Activated CD4-positive, CD25-positive, alpha-beta regulatory T cell treated with anti-CD3 and anti-CD28 coated beads, Interleukin-2, amount 50 U/mL, for 24 hours (primary cell): ENCODE data around the gene DPH5.

Experiments
- ATAC-seq, 2 donors: fragments of 150-1000 bp; cut with Tn5 transposase; one replicate each; pipeline ENCODE4 v1.10.0; 2021; ENCODE audit warnings: mild to moderate bottlenecking in 1 of 2, moderate library complexity in 1 of 2

Gene DPH5

GRCh38 chr1:101030881-101031280 lies 5.3 kb upstream of the DPH5 start:
- no peak for ATAC-seq

GRCh38 chr1:101029184-101029583 lies 3.6 kb upstream of the DPH5 start:
- no peak for ATAC-seq

- ATAC-seq, result no peak
These were observed 2.9 kb upstream of the DPH5 start for GRCh38 chr1:101028466-101028865.

GRCh38 chr1:101027194-101027772 lies 1.7 kb upstream of the DPH5 start:
- ATAC-seq, result no peak

GRCh38 chr1:101026430-101026788 lies 825 bp upstream of the DPH5 start:
- no peak for ATAC-seq

GRCh38 chr1:101025283-101025656 lies 314 bp downstream of the DPH5 start:
- ATAC-seq, result peak; percentile 31 to 32

- no peak for ATAC-seq
These were observed 3.3 kb downstream of the DPH5 start for GRCh38 chr1:101022294-101022693.

GRCh38 chr1:101017448-101017847 lies 8.1 kb downstream of the DPH5 start:
- no peak for ATAC-seq

- no peak for ATAC-seq
These were observed 11.8 kb downstream of the DPH5 start for GRCh38 chr1:101013776-101014175.

- no peak for ATAC-seq
These were observed 17.3 kb downstream of the DPH5 start for GRCh38 chr1:101008229-101008834.

- ATAC-seq, result peak; percentile 67 to 80
These were observed 19.0 kb downstream of the DPH5 start for GRCh38 chr1:101006553-101006952.

GRCh38 chr1:101005871-101006270 lies 19.7 kb downstream of the DPH5 start:
- ATAC-seq, result peak; percentile 37 to 59

GRCh38 chr1:101005183-101005582 lies 20.4 kb downstream of the DPH5 start:
- ATAC-seq, result no peak

GRCh38 chr1:101004670-101005069 lies 20.9 kb downstream of the DPH5 start:
- ATAC-seq, result no peak

GRCh38 chr1:101004061-101004460 lies 21.5 kb downstream of the DPH5 start:
- ATAC-seq, result no peak

GRCh38 chr1:101003012-101003650 lies 22.5 kb downstream of the DPH5 start:
- no peak for ATAC-seq

- ATAC-seq, result no peak
These were observed 23.0 kb downstream of the DPH5 start for GRCh38 chr1:101002551-101002950.

- ATAC-seq, result no peak
These were observed 25.3 kb downstream of the DPH5 start for GRCh38 chr1:101000131-101000873.

GRCh38 chr1:100998426-100998825 lies 27.2 kb downstream of the DPH5 start:
- no peak for ATAC-seq

GRCh38 chr1:100995198-100995988 lies 30.2 kb downstream of the DPH5 start:
- no peak for ATAC-seq

GRCh38 chr1:100989306-100990077 lies 36.1 kb downstream of the DPH5 start:
- no peak for ATAC-seq

- ATAC-seq, result no peak
These were observed 37.5 kb downstream of the DPH5 start for GRCh38 chr1:100988121-100988520.
